Heart left ventricle (tissue), 16 donors: ENCODE results near the gene IER3. TPM values are rescaled to one million over a fixed set of nuclear protein-coding genes. Genes with fewer than 3 reads are reported as not detected.

Source experiments
- ATAC-seq, 4 donors: fragments of 200-7000 bp; cut with Tn5 transposase; one replicate each; pipeline ENCODE4 v1.9.1; 2020 to 2022; ENCODE audit warnings: moderate library complexity in 4 of 4, mild to moderate bottlenecking in 3 of 4, moderate number of reproducible peaks in 1 of 4
- DNase-seq, 5 donors: peaks; one replicate each; pipeline ENCODE4 v3.0.0-alpha.2; 2020
- H3K27ac ChIP-seq, 12 donors: fragments of 200-600 bp; sonication (generic) in 4 of 12; one replicate each; pipeline versions ENCODE4 v1.5.0 to v1.8.0; 2016 to 2022; ENCODE audit warnings: mild to moderate bottlenecking in 2 of 12
- H3K27me3 ChIP-seq, 9 donors: fragments of 200-600 bp; sonication (generic) in 2 of 9; one replicate each; pipeline versions ENCODE4 v1.5.1 to v1.8.0; 2016 to 2022; ENCODE audit warnings: mild to moderate bottlenecking in 3 of 9
- H3K36me3 ChIP-seq, 9 donors: fragments of 200-600 bp; sonication (generic) in 2 of 9; one replicate each; pipeline versions ENCODE4 v1.5.0 to v1.8.0; 2018 to 2022; ENCODE audit warnings: mild to moderate bottlenecking in 2 of 9
- H3K4me1 ChIP-seq, 12 donors: fragments of 200-600 bp; sonication (generic) in 4 of 12; one replicate each; pipeline versions ENCODE4 v1.5.0 to v1.8.0; 2016 to 2022; ENCODE audit warnings: mild to moderate bottlenecking in 3 of 12
- H3K4me3 ChIP-seq, 12 donors: fragments of 200-600 bp; sonication (generic) in 4 of 12; one replicate each; pipeline versions ENCODE4 v1.5.0 to v1.8.0; 2017 to 2022; ENCODE audit warnings: mild to moderate bottlenecking in 9 of 12, moderate library complexity in 4 of 12
- H3K9me3 ChIP-seq, 12 donors: fragments of 200-600 bp; sonication (generic) in 4 of 12; one replicate each; pipeline versions ENCODE4 v1.5.0 to v1.8.0; 2016 to 2022; ENCODE audit warnings: mild to moderate bottlenecking in 1 of 12
- CTCF ChIP-seq, 12 donors: fragments of 200-600 bp; sonication (generic) in 4 of 12; IDR thresholded peaks; one replicate each; pipeline versions ENCODE4 v1.5.0 to v1.8.0; 2018 to 2022; ENCODE audit warnings: antibody characterized with exemption in 12 of 12, mild to moderate bottlenecking in 5 of 12
- POLR2A ChIP-seq, 2 donors: fragments of 450-650 bp; IDR thresholded peaks; one replicate each; pipeline ENCODE4 v1.6.1; 2017; ENCODE audit warnings: antibody characterized with exemption in 2 of 2, mild to moderate bottlenecking in 2 of 2, moderate library complexity in 2 of 2
- WGBS, 4 donors: extraction: QIAGEN DNeasy Blood & Tissue Kit in 2 of 4; methylation state at CpG; one replicate each; pipeline versions ENCODE4 v1.1.5 to v1.1.7; 2013 to 2018; 5-methylcytosine and 5-hydroxymethylcytosine counted together
- intact Hi-C, 10 donors: fragments of 100-400 bp; cut with DNase I; formaldehyde crosslinking; loops; one replicate each; pipeline versions ENCODE4 v1.11.1 to v1.14.2; 2022
- polyA plus RNA-seq, 2 donors: library from polyadenylated mRNA; stranded (reverse); fragments of 200-250 nt; gene quantifications; one replicate each; pipeline ENCODE4 v1.2.3, GENCODE V29; 2013
- total RNA-seq, 9 donors: library from RNA; depleted of rRNA in 2 of 9; stranded (reverse); fragments of >200 nt in 2 of 9; fragmentation: NEBNext Ultra II Directional in 3 of 9; extraction: Animal tissue kit (Norgen Biotek cat#: 25700) in 3 of 9; gene quantifications; one replicate each; pipeline versions ENCODE4 v1.1.0 to v1.2.4, GENCODE V29; 2016 to 2023
- donor health status: ischemic (EF 13 %, LVEDD 7.1; RV severe dilation, severe dysfunction).
- donor health status: healthy with polysubstance abuse.
- donor health status: DM: no; HTN: yes; CAD: no.
- donor health status: DM: no; HTN: no; CAD: no.
- donor health status: ischemic (EF 25% LVEDD 6.9; RV normal size, moderate dysfunction).
- donor health status: ischemic (EF 25% LVEDD 5.7; RV mildly dilated, moderate dysfunction).
- donor health status: healthy.
- donor health status: DM: yes; HTN: yes; CAD: no.
- donor health status: ischemic (EF 35%, LVEDD 5.7; RV mildly dilated, moderate dysfunction).
- donor health status: nonischemic (EF 11% LVEDD 7.7; RV severe dilation, severe dysfunction).
- donor health status: DM: yes; HTN: yes; CAD: no.
- donor health status: PGD.
- donor health status: ischemic (EF 29% LVEDD 5.4; RV normal size, mild dysfunction).
- donor health status: nonischemic (EF 23%, LVEDD 6.1; RV moderate dilation, normal function).

The IER3 gene
- total and polyA plus RNA-seq, 11 donors = 8.7 to 127 (median 69.8) TPM

DNA sequence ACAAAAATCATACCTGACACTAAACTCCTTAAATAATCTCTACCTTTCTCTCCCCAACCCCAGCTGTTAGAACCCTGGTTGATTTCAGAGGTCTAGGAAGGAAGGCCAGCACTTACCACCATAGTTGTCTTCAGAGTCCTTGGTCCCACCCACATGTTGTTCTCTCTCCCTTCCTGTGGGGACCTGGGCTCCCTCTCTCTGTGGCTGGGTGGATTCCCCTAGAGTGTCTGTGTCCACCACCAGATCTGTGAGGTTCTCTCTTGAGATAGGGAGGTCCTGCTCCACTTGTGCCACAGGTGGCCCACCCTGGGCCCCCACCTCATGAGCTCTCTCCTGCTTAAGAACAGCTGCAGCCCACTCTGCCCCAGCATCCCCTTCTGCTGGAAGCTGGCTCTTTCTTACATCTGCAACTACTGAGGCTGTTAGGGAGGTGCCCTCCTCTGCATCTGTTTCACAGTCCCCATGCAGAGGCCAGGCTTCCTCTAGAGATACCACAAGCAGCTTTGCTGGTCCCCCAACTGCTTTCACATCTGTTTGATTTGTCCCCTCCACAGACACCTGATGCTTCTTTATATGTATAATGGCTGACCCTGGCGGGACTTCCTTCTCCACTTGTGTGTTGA is 32.5 kb downstream of the IER3 start:
- H3K4me3 ChIP-seq = no peak overlapping the region
- H3K4me1 ChIP-seq = peaks cover 0 to 11% (median 6%) of the 10 kb centered on the region in 12 donors
- no peaks in the 10 kb centered on the region for H3K27me3 ChIP-seq
- no peaks in the 10 kb centered on the region for H3K9me3 ChIP-seq
- DNase-seq (no peak), ATAC-seq (no peak)
- H3K36me3 ChIP-seq = peaks cover 0 to 85% (median 74%) of the 10 kb centered on the region in 9 donors
- intact Hi-C loops = no loop called here
- H3K27ac ChIP-seq = no peak overlapping the region
- 80 to 100% (median 88%) methylated on average over 1 of the region's 1 CpG for WGBS, 4 donors
- TF ChIP-seq CTCF (IDR thresholded peaks at IDR 0.05) (no peak), POLR2A (IDR thresholded peaks at IDR 0.05) (no peak)

GRCh38 chr6:30709101-30709868 is 35.1 kb downstream of the IER3 start:
- no peak for DNase-seq
- peaks cover 0 to 98% (median 74%) of the 10 kb centered on the region in 9 donors for H3K36me3 ChIP-seq
- H3K4me3 ChIP-seq = no peak overlapping the region
- WGBS, 4 donors = 89 to 100% (median 96%) methylated on average over 2 of the region's 2 CpGs
- intact Hi-C loops = no loop called here
- no peak overlapping the region for H3K27ac ChIP-seq
- H3K9me3 ChIP-seq = no peaks in the 10 kb centered on the region
- no peak for TF ChIP-seq CTCF (IDR thresholded peaks at IDR 0.05)
- no peak for TF ChIP-seq POLR2A (IDR thresholded peaks at IDR 0.05)
- H3K27me3 ChIP-seq = no peaks in the 10 kb centered on the region
- no peak for ATAC-seq
- peaks cover 0 to 5% (median 0%) of the 10 kb centered on the region in 12 donors for H3K4me1 ChIP-seq

- DNase-seq = no peak
- Histone ChIP-seq H3K9me3 (no peaks in the 10 kb centered on the region), H3K36me3 (peaks cover 0 to 94% (median 61%) of the 10 kb centered on the region in 9 donors), H3K4me1 (peaks cover 0 to 5% (median 0%) of the 10 kb centered on the region in 12 donors), H3K27ac (no peak overlapping the region), H3K27me3 (no peaks in the 10 kb centered on the region), H3K4me3 (no peak overlapping the region)
- WGBS, 4 donors = 83 to 87% (median 85%) methylated on average over 6 of the region's 6 CpGs
- ATAC-seq = peak in 1 of 4 donors; percentile 9
- intact Hi-C loops = no loop called here
- TF ChIP-seq CTCF (IDR thresholded peaks at IDR 0.05) = no peak
Observed at GRCh38 chr6:30707281-30707850, 37.0 kb downstream of the IER3 start.

- WGBS, 4 donors = 56 to 74% (median 63%) methylated on average over 4 of the region's 4 CpGs
- H3K27ac ChIP-seq = peak overlapping the region in 4 of 12 donors; percentile 9 to 38 (median 35)
Observed at GRCh38 chr6:30705620-30706019, 38.7 kb downstream of the IER3 start.

More at GRCh38 chr6:30705620-30706019, 38.7 kb downstream of the IER3 start:
- Histone ChIP-seq H3K27me3 (no peaks in the 10 kb centered on the region), H3K9me3 (no peaks in the 10 kb centered on the region), H3K4me3 (no peak overlapping the region), H3K4me1 (peaks cover 0 to 5% (median under 1%) of the 10 kb centered on the region in 12 donors), H3K36me3 (peaks cover 0 to 91% (median 47%) of the 10 kb centered on the region in 9 donors)
- DNase-seq (no peak), ATAC-seq (peak; percentile 37 to 84 (median 72))
- intact Hi-C loops = no loop called here
- TF ChIP-seq POLR2A (IDR thresholded peaks at IDR 0.05) (no peak), CTCF (IDR thresholded peaks at IDR 0.05) (no peak)
